Activated T-helper 9 cell treated with anti-CD3 and anti-CD28 coated beads, Interleukin-2, amount 50 U/mL, for 16 hours (primary cell): ENCODE results near the gene PLXNA2.

Experiments used
- DNase-seq: peaks from one replicate; pipeline ENCODE4 v3.0.0-alpha.2; 2020; ENCODE audit warnings: low read depth

PLXNA2 gene

DNA sequence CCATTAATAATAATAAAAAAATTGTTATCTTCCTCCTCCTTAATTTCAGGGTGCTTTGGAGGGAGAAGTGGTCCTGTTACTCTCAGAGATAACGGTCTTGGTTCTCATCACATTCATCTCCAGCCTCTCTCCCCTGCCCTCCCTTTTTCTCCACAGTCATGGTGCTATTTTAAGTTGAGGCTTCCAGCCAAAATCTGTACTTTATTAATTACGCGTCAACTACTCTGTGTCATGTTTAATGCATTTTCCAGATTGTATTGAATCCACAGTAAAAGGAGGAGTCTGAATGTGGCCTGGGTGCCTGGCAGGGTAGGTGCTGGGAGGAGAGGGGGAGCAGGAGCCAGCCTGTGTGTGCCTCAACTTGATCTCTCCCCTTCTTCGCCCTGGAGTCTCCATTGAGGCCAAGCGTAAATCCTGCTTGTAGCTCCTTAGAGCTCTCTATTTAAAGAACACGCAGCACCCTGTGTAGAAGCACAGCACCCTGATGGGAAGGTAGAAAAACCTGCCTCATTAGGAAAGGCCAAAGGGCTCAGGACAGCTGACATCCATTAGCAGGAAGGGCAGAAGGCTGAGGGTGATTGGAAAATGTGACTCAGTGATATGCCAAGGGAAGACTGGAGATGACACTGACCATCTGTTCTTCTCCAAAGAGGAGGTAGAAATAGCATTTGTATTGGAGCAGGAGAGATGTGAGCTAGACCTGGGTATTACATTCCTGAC lies 82.4 kb downstream of the PLXNA2 start:
- DNase-seq = no peak

DNA sequence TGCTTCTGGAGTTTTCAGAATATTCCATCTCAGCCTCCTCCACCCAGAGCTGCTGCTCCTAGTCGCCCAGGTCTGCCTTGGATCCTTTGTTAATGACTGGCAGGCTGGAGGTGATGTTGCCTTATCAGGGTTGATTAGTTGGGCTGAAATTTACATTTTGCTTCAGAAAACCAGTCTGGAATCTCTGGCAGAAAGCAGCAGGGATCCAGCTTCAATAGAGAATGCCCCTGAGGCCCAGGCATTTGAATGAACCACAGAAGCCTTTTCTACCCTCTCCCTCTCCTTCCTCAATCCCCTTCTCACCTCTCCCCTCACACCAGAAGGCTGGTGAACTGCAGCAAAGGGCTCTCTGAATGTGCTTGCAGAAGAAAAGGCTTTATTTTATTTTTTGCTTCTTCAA lies 83.2 kb downstream of the PLXNA2 start:
- DNase-seq = no peak

DNA sequence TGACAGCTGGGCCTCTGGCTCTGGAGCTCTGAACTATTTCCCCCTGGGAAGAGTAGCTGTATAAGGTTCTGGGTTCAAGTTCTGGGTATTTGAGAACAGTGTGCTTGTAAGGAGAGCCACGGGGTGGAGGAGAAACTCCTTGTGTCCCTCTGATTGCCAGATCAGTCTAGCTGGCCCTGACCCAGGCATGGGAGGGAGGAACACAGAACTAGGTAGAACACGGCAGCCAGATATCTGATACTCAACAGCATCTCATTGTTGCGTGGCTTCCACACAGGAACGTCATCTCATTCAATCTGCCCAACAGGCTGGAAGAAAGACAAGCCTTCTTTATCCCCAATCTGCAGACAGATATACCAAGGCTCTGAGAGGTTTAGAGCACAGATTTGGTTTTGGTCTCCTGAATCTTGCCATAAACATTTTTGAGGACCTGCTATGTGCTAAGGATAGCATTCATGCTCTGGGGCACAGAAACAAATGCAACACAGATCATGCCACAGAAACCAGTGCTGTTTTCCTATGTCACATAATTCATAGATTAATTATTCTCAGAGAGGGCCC lies 83.8 kb downstream of the PLXNA2 start:
- DNase-seq = no peak

DNA sequence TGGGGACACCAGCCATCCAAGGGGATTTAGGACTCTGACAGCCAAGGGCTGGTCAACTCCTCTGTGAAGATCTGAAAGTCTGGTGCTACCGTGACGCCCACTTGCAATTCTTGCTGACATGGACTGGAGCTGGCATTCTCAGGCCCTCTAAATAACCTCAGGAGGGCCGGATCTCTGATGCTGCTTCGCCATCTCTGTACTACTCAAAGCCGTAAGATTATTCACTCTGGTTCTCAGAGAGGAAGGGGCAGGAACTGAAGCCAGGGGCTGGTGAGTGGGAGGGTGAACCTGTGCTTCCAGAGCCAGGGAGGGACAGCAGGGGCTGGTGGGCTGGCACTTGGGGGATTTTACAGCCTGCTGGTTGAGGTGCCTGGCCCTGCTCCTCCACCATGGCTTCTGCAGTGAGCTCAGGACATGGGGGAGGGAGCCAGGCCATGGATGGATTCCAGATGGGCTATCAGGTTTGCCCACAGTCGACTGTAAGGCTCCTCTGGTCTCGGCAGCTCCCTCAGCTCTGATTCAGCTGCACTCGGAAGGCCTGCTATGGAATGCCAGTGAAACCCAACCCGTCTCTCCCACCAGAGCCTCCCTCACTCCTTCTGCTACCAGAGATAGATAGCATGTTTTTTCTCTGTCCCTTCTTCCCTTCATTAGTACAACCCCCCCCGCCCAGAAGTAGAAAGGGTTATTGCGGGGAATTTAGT lies 84.5 kb downstream of the PLXNA2 start:
- DNase-seq = no peak

DNA sequence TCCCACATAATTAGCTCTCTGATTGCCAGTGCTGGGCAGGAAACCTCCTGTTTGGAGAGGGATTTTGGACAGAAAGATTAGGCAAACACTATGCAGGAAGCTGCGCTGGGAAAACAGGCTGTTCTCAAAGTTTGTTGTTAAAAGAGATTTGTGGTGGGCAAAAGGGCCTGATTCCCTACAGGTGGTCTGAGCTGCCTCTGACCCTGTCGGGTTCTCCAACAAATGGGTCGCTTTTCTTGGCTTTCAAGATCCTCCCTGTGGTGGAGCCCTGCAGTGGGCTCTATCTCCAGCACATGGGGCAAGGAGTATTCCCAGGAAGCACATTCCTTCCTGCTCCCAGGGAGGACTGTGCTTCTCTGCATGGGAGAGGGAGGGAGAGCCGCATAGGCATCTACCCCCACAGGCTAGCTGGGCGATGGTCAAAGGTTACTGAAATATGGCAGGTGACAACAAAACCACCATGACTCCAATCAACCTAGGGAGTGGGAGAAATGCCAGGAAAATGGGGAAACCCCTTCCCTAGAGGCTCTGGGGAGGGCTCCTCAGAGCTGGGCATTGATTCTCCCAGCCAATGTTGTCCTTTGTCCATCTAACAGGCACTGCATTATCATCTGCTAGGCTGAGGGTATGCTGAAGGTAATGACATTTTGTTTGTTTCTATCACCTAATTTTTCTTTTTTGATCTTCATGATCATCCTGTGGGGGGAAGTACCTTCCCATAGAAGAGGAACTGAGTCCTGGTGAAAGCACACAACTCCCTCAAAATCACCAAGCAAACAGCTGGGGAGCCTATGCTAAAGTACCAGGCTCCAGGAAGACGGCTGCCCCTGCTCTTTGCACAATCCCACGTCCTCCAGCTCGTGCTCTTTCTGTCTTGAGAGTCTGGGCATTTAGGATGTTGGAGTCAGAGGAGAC lies 85.3 kb downstream of the PLXNA2 start:
- DNase-seq = no peak

- no peak for DNase-seq
These were observed 86.4 kb downstream of the PLXNA2 start for GRCh38 chr1:208157769-208158168.

GRCh38 chr1:208156741-208157140 lies 87.4 kb downstream of the PLXNA2 start:
- DNase-seq = no peak

DNA sequence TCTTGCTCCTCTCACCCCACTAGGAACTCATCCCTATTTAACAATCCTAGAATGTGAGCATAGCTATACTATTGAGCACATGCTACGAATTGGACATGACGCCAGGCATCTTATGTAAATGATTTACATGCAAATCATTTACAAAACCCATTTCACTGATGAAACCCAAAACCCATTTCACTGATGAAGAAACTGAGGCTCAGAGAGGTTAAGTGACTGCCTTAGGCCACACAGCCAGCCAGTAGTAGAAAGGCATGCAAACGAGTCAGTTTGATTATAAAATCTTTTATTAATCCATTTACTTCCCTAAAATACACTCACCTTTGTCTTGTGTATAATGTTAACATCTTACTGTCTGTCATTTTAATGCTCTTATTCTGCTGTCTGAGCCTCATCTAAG lies 87.9 kb downstream of the PLXNA2 start:
- DNase-seq = no peak

GRCh38 chr1:208154679-208155642 lies 89.2 kb downstream of the PLXNA2 start:
- no peak for DNase-seq

DNA sequence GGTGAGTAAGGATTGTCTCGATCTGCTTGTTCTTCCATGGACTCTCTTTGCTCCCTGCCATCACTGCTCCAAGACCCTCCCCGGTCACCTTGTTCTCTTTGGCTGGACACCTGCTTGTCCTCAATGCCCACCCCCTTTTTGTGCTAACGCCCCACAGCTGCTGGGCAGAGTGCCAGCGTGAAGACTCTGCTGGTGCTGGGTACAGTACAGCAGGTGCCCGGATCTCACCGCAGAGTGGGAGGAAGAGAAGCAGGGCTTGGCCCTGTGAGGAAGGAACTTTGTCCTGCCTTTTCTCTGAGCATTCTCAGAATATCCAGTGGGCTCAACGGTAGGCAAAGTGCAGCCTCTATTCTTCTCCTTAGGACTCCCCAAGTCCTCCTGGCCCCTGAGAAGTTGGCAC lies 90.1 kb downstream of the PLXNA2 start:
- DNase-seq = no peak

DNA sequence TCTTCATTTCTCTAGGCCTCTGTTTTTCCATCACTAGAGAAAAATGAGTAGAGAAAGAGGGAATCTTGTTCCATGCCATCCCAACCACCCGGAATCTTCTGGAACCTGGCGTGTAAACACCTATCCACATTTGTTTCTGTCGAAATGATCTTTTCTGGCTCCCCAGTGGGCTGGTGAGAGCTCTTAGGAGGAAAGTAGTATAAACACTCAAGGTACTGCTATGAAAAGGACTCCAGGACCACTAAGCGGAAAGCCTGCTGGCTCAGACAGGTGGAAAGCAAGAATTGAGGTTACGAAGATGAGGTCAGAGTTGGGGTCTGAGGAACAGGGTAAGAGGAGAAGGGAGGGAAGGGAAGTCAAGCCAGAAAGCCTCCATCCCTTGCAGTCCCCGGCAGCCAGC lies 90.8 kb downstream of the PLXNA2 start:
- DNase-seq = no peak

GRCh38 chr1:208151728-208152598 lies 92.2 kb downstream of the PLXNA2 start:
- no peak for DNase-seq

GRCh38 chr1:208150833-208151458 lies 93.2 kb downstream of the PLXNA2 start:
- DNase-seq = no peak

DNA sequence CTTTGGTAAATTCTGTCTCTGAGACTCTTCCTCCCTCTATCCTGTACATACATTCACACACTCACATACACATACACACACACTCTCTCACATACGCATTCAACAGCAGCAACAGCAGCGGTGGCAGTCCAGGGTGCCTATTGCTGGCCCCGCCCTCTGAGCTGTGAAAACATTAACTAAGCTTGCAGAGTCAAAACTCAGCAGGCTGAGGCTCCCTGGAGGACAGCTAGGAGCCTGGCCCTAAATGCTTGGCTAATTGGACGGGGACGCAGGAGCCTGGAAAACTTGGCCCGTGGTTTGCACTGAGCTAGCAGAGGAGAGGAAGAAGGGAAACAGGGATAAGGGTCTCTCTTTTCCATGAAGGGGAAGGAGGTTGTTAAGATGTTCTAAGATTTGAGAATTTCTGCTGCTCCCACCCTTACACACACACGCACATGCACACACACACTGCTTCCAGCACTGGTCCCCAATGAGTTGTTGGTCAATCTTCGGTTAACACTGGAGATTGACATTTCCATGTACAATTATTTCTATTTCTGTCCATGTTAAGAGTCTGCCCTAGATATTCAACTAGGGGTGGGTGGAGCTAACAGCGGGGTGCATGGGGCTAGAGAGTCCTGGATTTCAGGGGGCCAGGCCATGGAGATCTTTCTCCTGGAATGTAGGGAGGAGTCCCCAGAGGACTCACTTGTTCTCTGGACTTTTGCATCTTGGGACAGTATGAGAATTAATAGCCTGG lies 94.2 kb downstream of the PLXNA2 start:
- DNase-seq = no peak

DNA sequence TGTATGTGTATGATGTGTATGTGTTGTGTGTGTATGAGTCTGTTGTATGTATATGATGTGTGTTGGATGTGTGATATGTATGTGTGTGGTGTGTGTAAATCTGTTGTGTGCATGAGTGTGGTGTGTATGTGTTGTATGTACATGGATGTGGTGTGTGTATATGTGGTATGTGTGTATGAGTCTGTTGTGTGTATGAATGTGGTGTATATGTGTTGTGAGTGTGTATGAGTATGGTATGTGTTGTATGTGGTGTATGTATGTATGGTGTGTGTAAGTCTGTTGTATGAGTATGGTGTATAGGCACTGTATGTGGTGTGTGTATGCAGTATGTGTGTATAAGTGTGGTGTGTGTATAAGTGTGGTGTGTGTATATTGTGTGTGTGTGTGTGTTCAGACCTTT lies 95.0 kb downstream of the PLXNA2 start:
- DNase-seq = no peak

DNA sequence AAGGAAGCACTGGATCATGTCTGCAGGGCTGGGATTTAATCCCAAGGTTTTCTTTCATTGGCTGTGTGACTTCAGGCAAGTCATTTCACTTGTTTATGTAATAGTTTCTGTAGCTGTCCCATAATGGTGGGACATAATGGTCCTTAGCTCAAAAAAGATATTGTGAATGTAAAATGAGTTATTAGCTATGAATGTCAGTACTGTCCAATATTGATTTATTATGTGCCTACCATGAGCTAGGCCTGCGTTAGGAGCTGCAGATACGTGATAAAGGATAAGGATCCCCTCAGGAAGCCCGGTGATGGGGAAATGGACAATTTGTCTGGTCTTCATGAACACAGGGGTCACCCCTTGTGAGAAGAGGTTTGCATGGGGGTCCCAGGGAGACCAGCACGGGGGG lies 95.8 kb downstream of the PLXNA2 start:
- no peak for DNase-seq

- no peak for DNase-seq
These were observed 97.5 kb downstream of the PLXNA2 start for GRCh38 chr1:208146650-208147049.

- DNase-seq = no peak
These were observed 99.0 kb downstream of the PLXNA2 start for GRCh38 chr1:208145167-208145566.
